IMR-90 (cell line): Measurements from ENCODE around the gene ALOX5AP. TPM values are rescaled to one million over a fixed set of nuclear protein-coding genes. Genes with fewer than 3 reads are reported as not detected.
A peak's percentile ranks its signal among the peaks of the same experiment; 100 is the strongest.

Experiments used
- ATAC-seq: fragments of 200-7000 bp; cut with Tn5 transposase; 2 replicates; pipeline ENCODE4 v1.9.1; 2020; ENCODE audit warnings: low read depth, mild to moderate bottlenecking, moderate library complexity
- BruUV-seq: library from RNA; stranded (reverse); fragments of 400-500 nt; replicated peaks from 2 replicates; lab custom pipeline; 2021; lab: Mats Ljungman, UMichigan
- CTCF ChIA-PET: fragments of 300-600 bp; formaldehyde crosslinking; extraction: SDS; loops from one replicate; lab custom pipeline; 2021; ENCODE audit warnings: antibody characterized with exemption; lab: Yijun Ruan, JAX
- POLR2A ChIA-PET: fragments of 300-600 bp; sonication (Branson Sonifier 250); formaldehyde crosslinking; loops from one replicate; lab custom pipeline; 2022; ENCODE audit warnings: antibody characterized with exemption; ENCODE audit not compliant: unreplicated experiment; lab: Charles Lee
- DNase-seq: peaks from one replicate; pipeline ENCODE4 v3.0.0; 2013
- H2AFZ ChIP-seq: replicated peaks from 2 replicates; pipeline ENCODE3; 2013; ENCODE audit warnings: low read length, mild to moderate bottlenecking; ENCODE audit not compliant: poor library complexity
- H2AK5ac ChIP-seq: 2 replicates; pipeline ENCODE4 v1.6.1; 2013; ENCODE audit warnings: low read depth, low read length, inconsistent platforms
- H2AK9ac ChIP-seq: replicated peaks from 2 replicates; pipeline ENCODE3; 2013; ENCODE audit warnings: mild to moderate bottlenecking, low read depth, low read length, moderate library complexity; ENCODE audit not compliant: poor library complexity
- H2BK120ac ChIP-seq: 2 replicates; pipeline ENCODE4 v1.6.1; 2013; ENCODE audit warnings: low read depth, low read length, inconsistent platforms
- H2BK15ac ChIP-seq: 3 replicates; pipeline ENCODE4 v1.6.1; 2013; ENCODE audit warnings: low read depth, low read length, inconsistent platforms
- H2BK20ac ChIP-seq: 2 replicates; pipeline ENCODE4 v1.6.1; 2013; ENCODE audit warnings: low read depth, mild to moderate bottlenecking, inconsistent platforms, low read length, moderate library complexity
- H2BK5ac ChIP-seq: 2 replicates; pipeline ENCODE4 v1.6.1; 2013; ENCODE audit warnings: mild to moderate bottlenecking, low read depth, low read length, inconsistent platforms; ENCODE audit not compliant: poor library complexity, severe bottlenecking
- H3K14ac ChIP-seq: replicated peaks from 2 replicates; pipeline ENCODE4 v1.6.1; 2013; ENCODE audit warnings: low read depth, low read length, inconsistent platforms
- H3K18ac ChIP-seq: 2 replicates; pipeline ENCODE4 v1.6.1; 2013; ENCODE audit warnings: low read depth, low read length, control low read depth
- H3K23ac ChIP-seq: 2 replicates; pipeline ENCODE4 v1.6.1; 2013; ENCODE audit warnings: low read depth, low read length, inconsistent platforms
- H3K27ac ChIP-seq: 2 replicates; pipeline ENCODE4 v1.5.1; 2013; ENCODE audit warnings: mild to moderate bottlenecking, control low read depth, low read length; ENCODE audit not compliant: insufficient read depth
- H3K27me3 ChIP-seq: 2 replicates; pipeline ENCODE4 v1.6.1; 2013; ENCODE audit warnings: low read length; ENCODE audit not compliant: control insufficient read depth, insufficient read depth
- H3K36me3 ChIP-seq: 2 replicates; pipeline ENCODE4 v1.6.1; 2013; ENCODE audit warnings: low read length, mixed read lengths; ENCODE audit not compliant: control insufficient read depth, insufficient read depth
- H3K4ac ChIP-seq: 2 replicates; pipeline ENCODE4 v1.6.1; 2013; ENCODE audit warnings: low read depth, low read length, inconsistent platforms
- H3K4me1 ChIP-seq: 2 replicates; pipeline ENCODE4 v1.6.1; 2013; ENCODE audit warnings: low read length, mixed read lengths; ENCODE audit not compliant: control insufficient read depth, insufficient read depth
- H3K4me2 ChIP-seq: 2 replicates; pipeline ENCODE4 v1.6.1; 2013; ENCODE audit warnings: low read depth, mild to moderate bottlenecking, control low read depth, low read length, moderate library complexity
- H3K4me3 ChIP-seq: 2 replicates; pipeline ENCODE4 v1.5.1; 2013; ENCODE audit warnings: low read depth, mild to moderate bottlenecking, control low read depth, low read length, moderate library complexity; ENCODE audit not compliant: insufficient read depth
- H3K56ac ChIP-seq: 2 replicates; pipeline ENCODE4 v1.6.1; 2013; ENCODE audit warnings: low read length, inconsistent platforms; ENCODE audit not compliant: insufficient read depth; ENCODE audit errors: extremely low read depth
- H3K79me1 ChIP-seq, 2 experiments: 2 replicates each; pipeline ENCODE4 v1.6.1; 2013; ENCODE audit warnings: low read length in 2 of 2, inconsistent platforms in 1 of 2, low read depth in 1 of 2
- H3K9ac ChIP-seq: 2 replicates; pipeline ENCODE4 v1.6.1; 2013; ENCODE audit warnings: low read depth, low read length, control low read depth
- H3K9me1 ChIP-seq: 2 replicates; pipeline ENCODE4 v1.6.1; 2013; ENCODE audit warnings: low read length, inconsistent platforms; ENCODE audit not compliant: insufficient read depth
- H3K9me3 ChIP-seq: 2 replicates; pipeline ENCODE4 v1.6.1; 2013; ENCODE audit warnings: low read length; ENCODE audit not compliant: control insufficient read depth, insufficient read depth
- H4K20me1 ChIP-seq: 2 replicates; pipeline ENCODE4 v1.6.1; 2013; ENCODE audit warnings: low read length, inconsistent platforms; ENCODE audit not compliant: insufficient read depth
- H4K5ac ChIP-seq: 2 replicates; pipeline ENCODE4 v1.6.1; 2013; ENCODE audit warnings: mild to moderate bottlenecking, low read depth, low read length, control low read depth
- H4K8ac ChIP-seq, 2 experiments: 2 replicates each; pipeline ENCODE4 v1.6.1; 2013; ENCODE audit warnings: low read depth in 2 of 2, low read length in 2 of 2, control low read depth in 1 of 2, inconsistent platforms in 1 of 2
- H4K91ac ChIP-seq: 2 replicates; pipeline ENCODE4 v1.6.1; 2013; ENCODE audit warnings: low read depth, low read length, inconsistent platforms; ENCODE audit not compliant: insufficient read depth
- BHLHE40 ChIP-seq: fragments of 150-350 bp; IDR thresholded peaks from 2 replicates; pipeline ENCODE4 v1.6.1; 2016; ENCODE audit warnings: mild to moderate bottlenecking, low read depth, low read length
- CEBPB ChIP-seq: IDR thresholded peaks from 2 replicates; pipeline ENCODE4 v1.6.1; 2012; ENCODE audit warnings: low read depth, low read length, improper control_type of control experiment
- FOS ChIP-seq: fragments of 150-350 bp; IDR thresholded peaks from 2 replicates; pipeline ENCODE4 v1.6.1; 2016; ENCODE audit warnings: low read depth, low read length
- RAD21 ChIP-seq: IDR thresholded peaks from 2 replicates; pipeline ENCODE4 v1.6.1; 2012; ENCODE audit warnings: low read length, improper control_type of control experiment
- SMC3 ChIP-seq: fragments of 150-350 bp; IDR thresholded peaks from 2 replicates; pipeline ENCODE4 v1.6.1; 2016; ENCODE audit warnings: low read depth, mild to moderate bottlenecking, antibody characterized with exemption, low read length, moderate library complexity
- WGBS, 2 experiments: methylation state at CpG; one replicate each; pipeline versions ENCODE4 v1.1.5 to v1.1.7; 2013; ENCODE audit warnings: missing lambda C conversion rate in 2 of 2; ENCODE audit not compliant: insufficient read length in 1 of 2; ENCODE audit errors: extremely low coverage in 2 of 2; 5-methylcytosine and 5-hydroxymethylcytosine counted together
- dilution Hi-C: fragments of 300-500 bp; cut with HindIII; formaldehyde crosslinking; loops from one replicate; pipeline ENCODE4 v1.14.3; 2018; ENCODE audit warnings: low sequenced_read_pairs; ENCODE audit not compliant: unreplicated experiment
- in situ Hi-C: fragments of 300-500 bp; cut with MboI; formaldehyde crosslinking; loops from 3 replicates; pipeline ENCODE4 v1.14.3; 2019; ENCODE audit warnings: low sequenced_read_pairs, inconsistent platforms, mixed read lengths
- intact Hi-C: fragments of 100-400 bp; cut with micrococcal nuclease; formaldehyde crosslinking; loops from 2 replicates; pipeline ENCODE4 v1.10.0; 2022
- polyA plus RNA-seq, 3 experiments: library from polyadenylated mRNA; depleted of rRNA; stranded (reverse); fragments of >200 nt; gene quantifications; 2 replicates each; pipeline ENCODE4 v1.2.3, GENCODE V29; 2012; ENCODE audit warnings: low replicate concordance in 1 of 3
- total RNA-seq: library from RNA; depleted of rRNA; stranded (reverse); fragments of >200 nt; gene quantifications from 2 replicates; pipeline ENCODE4 v1.2.3, GENCODE V29; 2012

Gene ALOX5AP
- total and polyA plus RNA-seq, 2 of the 4 experiments (the other 2 are of a cell fraction): 0.62 TPM; not detected in 1

GRCh38 chr13:30792285-30793000 lies 57.1 kb downstream of the ALOX5AP start (continued):
- no peak for TF ChIP-seq CEBPB
- no peak for TF ChIP-seq BHLHE40

- BruUV-seq: no TSS peak
- 0 out of 2 replicates have a peak, but pooled peaks have one; percentile 16 for TF ChIP-seq SMC3
- TF ChIP-seq RAD21: no peak
- TF ChIP-seq FOS: no peak
- CTCF ChIA-PET: interaction anchor here (0.6 kb wide), 2 partner anchors 272 to 632 kb away, joined by 3 read pairs; no protein-coding TSS in a partner anchor
- peak overlapping the region; percentile 89; the same call in 2 of the 3 replicates for H2BK15ac ChIP-seq
- DNase-seq (peak; percentile 62), ATAC-seq (0 out of 2 replicates have a peak, but pooled peaks have one; percentile 1)
- H2AK9ac ChIP-seq: no peak overlapping the region
- peak overlapping the region; percentile 55 for H3K23ac ChIP-seq
- H2BK120ac ChIP-seq: peak overlapping the region; percentile 94
- peak overlapping the region; percentile 26 to 64; a peak in 3 of 4 replicates for H4K8ac ChIP-seq
- peaks cover 43% of the 10 kb centered on the region for H3K4me1 ChIP-seq
- H3K79me1 ChIP-seq: no peaks in the 10 kb centered on the region
- WGBS, 2 experiments: 20% methylated on average over 1 of the region's 4 CpGs; no CpG with 5 or more reads in 1 of the 2 experiments
- no peak overlapping the region for H3K4me3 ChIP-seq
- H3K18ac ChIP-seq: peak overlapping the region; percentile 23
- peak overlapping the region; percentile 76 for H2AFZ ChIP-seq
- in situ Hi-C loops: loop anchor here (5.0 kb wide), 1 partner anchor 114 kb away; no protein-coding TSS in a partner anchor
- dilution Hi-C loops: no loop called here
- intact Hi-C loops: no loop called here
- peak overlapping the region; percentile 83 for H2AK5ac ChIP-seq
- no peaks in the 10 kb centered on the region for H4K20me1 ChIP-seq
- no peaks in the 10 kb centered on the region for H3K27me3 ChIP-seq
- no peaks in the 10 kb centered on the region for H3K9me3 ChIP-seq
- H2BK5ac ChIP-seq: peak overlapping the region; percentile 57
- H3K36me3 ChIP-seq: no peaks in the 10 kb centered on the region
- peak overlapping the region; percentile 51 for H3K14ac ChIP-seq
- peak overlapping the region; percentile 69 for H2BK20ac ChIP-seq
- H3K27ac ChIP-seq: peak overlapping the region; percentile 44
- no peak overlapping the region for H3K9ac ChIP-seq
- H4K91ac ChIP-seq: peak overlapping the region; percentile 88
- peak overlapping the region; percentile 4; the same call in 1 of the 2 replicates for H3K4me2 ChIP-seq
- H3K56ac ChIP-seq: peak overlapping the region; percentile 30
- H3K4ac ChIP-seq: peak overlapping the region; percentile 68
- peaks cover 17% of the 10 kb centered on the region for H3K9me1 ChIP-seq
- H4K5ac ChIP-seq: peak overlapping the region; percentile 56
- POLR2A ChIA-PET: no interaction called here
Measured at GRCh38 chr13:30796132-30796572, 60.8 kb downstream of the ALOX5AP start.
